ENCODE data around the gene SYT3. TPM values are rescaled to one million over a fixed set of nuclear protein-coding genes. Genes with fewer than 3 reads are reported as not detected.
A peak's percentile ranks its signal among the peaks of the same experiment; 100 is the strongest.

Gene SYT3
- polyA plus RNA-seq, 3 donors, result not detected

GRCh38 chr19:50657712-50658440 is 18.2 kb upstream of the SYT3 start:
- peaks cover 41 to 62% (median 60%) of the 10 kb centered on the region in 3 donors for H3K27me3 Mint-ChIP-seq (ENCODE audit: low read depth in 3 of 3)
- H4K20me1 ChIP-seq (ENCODE audit: insufficient read depth, low read length), result no peaks in the 10 kb centered on the region
- peaks cover 0 to 4% of the 10 kb centered on the region in 2 donors for H3K36me3 Mint-ChIP-seq
- peak overlapping the region; percentile 61 for H2AFZ ChIP-seq (ENCODE audit: insufficient read depth, low read depth, low read length, poor library complexity, severe bottlenecking)
- H3K4me3 ChIP-seq (replicated peaks in 1 of 3; ENCODE audit: low read depth in 2 of 3, low read length in 3 of 3), result peak overlapping the region in 1 of 3 experiments; percentile 54
- H3K27ac ChIP-seq (ENCODE audit: low read depth in 1 of 2, low read length in 2 of 2), result no peak overlapping the region
- peaks cover 14 to 18% of the 10 kb centered on the region in 2 donors for H3K4me1 ChIP-seq (ENCODE audit: control insufficient read depth in 1 of 2, insufficient read depth in 2 of 2, low read length in 2 of 2)
- intact Hi-C loops (cut with micrococcal nuclease), result no loop called here
- peak overlapping the region; percentile 47 for H3K4me2 ChIP-seq (replicated peaks; ENCODE audit: extremely low read depth, low read length, poor library complexity, severe bottlenecking)
- no peak overlapping the region for H3K9ac ChIP-seq (ENCODE audit: insufficient read depth, low read length, poor library complexity, severe bottlenecking)
- peaks cover 21 to 57% (median 45%) of the 10 kb centered on the region in 7 donors for H3K9me3 Mint-ChIP-seq
- DNase-seq, result peak; percentile 66 to 85 (median 75)
- TF ChIP-seq CTCF (IDR thresholded peaks at IDR 0.05), result no peak
- 4% methylated on average over 36 of the region's 38 CpGs for WGBS (ENCODE audit: insufficient coverage)
- peak overlapping the region; percentile 64 to 84 for H3K4me3 Mint-ChIP-seq
- H3K4me1 Mint-ChIP-seq, result peaks cover 18% of the 10 kb centered on the region
- H3K79me2 ChIP-seq (ENCODE audit: insufficient read depth, low read length), result no peaks in the 10 kb centered on the region
- H3K27ac Mint-ChIP-seq, result peak overlapping the region in 5 of 7 donors; percentile 15 to 92 (median 28)
- H3K9me3 ChIP-seq (replicated peaks in 1 of 2; ENCODE audit: control insufficient read depth in 1 of 2, insufficient read depth in 1 of 2, low read length in 2 of 2), result peaks cover 28 to 34% of the 10 kb centered on the region in 2 donors
- H3K36me3 ChIP-seq (replicated peaks in 1 of 2; ENCODE audit: control insufficient read depth in 1 of 2, insufficient read depth in 2 of 2, low read length in 2 of 2), result no peaks in the 10 kb centered on the region
- H3K27me3 ChIP-seq (ENCODE audit: control insufficient read depth in 2 of 2, insufficient read depth in 2 of 2, low read length in 2 of 2), result peaks cover 11 to 26% of the 10 kb centered on the region in 2 donors

GRCh38 chr19:50657222-50657669 is 17.6 kb upstream of the SYT3 start:
- H3K27me3 ChIP-seq (ENCODE audit: control insufficient read depth in 2 of 2, insufficient read depth in 2 of 2, low read length in 2 of 2), result peaks cover 11 to 29% of the 10 kb centered on the region in 2 donors

More at GRCh38 chr19:50657222-50657669, 17.6 kb upstream of the SYT3 start:
- H3K79me2 ChIP-seq (ENCODE audit: insufficient read depth, low read length), result no peaks in the 10 kb centered on the region
- Mint-ChIP-seq H3K4me1 (peaks cover 18% of the 10 kb centered on the region), H3K27me3 (ENCODE audit: low read depth in 3 of 3) (peaks cover 40 to 59% (median 56%) of the 10 kb centered on the region in 3 donors), H3K4me3 (peak overlapping the region; percentile 17 to 84), H3K9me3 (peaks cover 21 to 54% (median 45%) of the 10 kb centered on the region in 7 donors), H3K27ac (peak overlapping the region in 1 of 7 donors; percentile 66), H3K36me3 (peaks cover 0 to 4% of the 10 kb centered on the region in 2 donors)
- peak in 1 of 3 donors; percentile 13 for DNase-seq
- no peak overlapping the region for H3K4me3 ChIP-seq (replicated peaks in 1 of 3; ENCODE audit: low read depth in 2 of 3, low read length in 3 of 3)
- H3K9ac ChIP-seq (ENCODE audit: insufficient read depth, low read length, poor library complexity, severe bottlenecking), result no peak overlapping the region
- peaks cover 28 to 34% of the 10 kb centered on the region in 2 donors for H3K9me3 ChIP-seq (replicated peaks in 1 of 2; ENCODE audit: control insufficient read depth in 1 of 2, insufficient read depth in 1 of 2, low read length in 2 of 2)
- H3K4me2 ChIP-seq (replicated peaks; ENCODE audit: extremely low read depth, low read length, poor library complexity, severe bottlenecking), result no peak overlapping the region
- TF ChIP-seq CTCF (IDR thresholded peaks at IDR 0.05), result no peak
- intact Hi-C loops (cut with micrococcal nuclease), result no loop called here
- H4K20me1 ChIP-seq (ENCODE audit: insufficient read depth, low read length), result no peaks in the 10 kb centered on the region
- no peak overlapping the region for H3K27ac ChIP-seq (ENCODE audit: low read depth in 1 of 2, low read length in 2 of 2)
- H3K4me1 ChIP-seq (ENCODE audit: control insufficient read depth in 1 of 2, insufficient read depth in 2 of 2, low read length in 2 of 2), result peaks cover 14 to 18% of the 10 kb centered on the region in 2 donors
- 92% methylated on average over 2 of the region's 6 CpGs for WGBS (ENCODE audit: insufficient coverage)
- H2AFZ ChIP-seq (ENCODE audit: insufficient read depth, low read depth, low read length, poor library complexity, severe bottlenecking), result no peak overlapping the region
- H3K36me3 ChIP-seq (replicated peaks in 1 of 2; ENCODE audit: control insufficient read depth in 1 of 2, insufficient read depth in 2 of 2, low read length in 2 of 2), result no peaks in the 10 kb centered on the region
